HEK293 (cell line): ENCODE results near the gene SFRP4.

Experiments
- CTCF ChIP-seq: fragments of 450-650 bp; formaldehyde crosslinking; IDR thresholded peaks from 2 replicates; pipeline ENCODE4 v1.5.1; 2016; ENCODE audit warnings: missing biosample characterization, missing genetic modification characterization
- INSM2 ChIP-seq: fragments of 450-650 bp; formaldehyde crosslinking; IDR thresholded peaks from 2 replicates; pipeline ENCODE4 v1.5.1; 2016; ENCODE audit warnings: missing biosample characterization, missing genetic modification characterization
- PBX3 ChIP-seq: sonication (generic); formaldehyde crosslinking; IDR thresholded peaks from 2 replicates; pipeline ENCODE4 v1.8.1; 2022; ENCODE audit warnings: mild to moderate bottlenecking, moderate library complexity, missing genetic modification reagents
- REST ChIP-seq: fragments of 450-650 bp; formaldehyde crosslinking; IDR thresholded peaks from 2 replicates; pipeline ENCODE4 v1.5.1; 2016; ENCODE audit warnings: missing biosample characterization, missing genetic modification characterization
- TCF7L2 ChIP-seq: IDR thresholded peaks from 2 replicates; pipeline ENCODE4 v1.6.1; 2011; ENCODE audit warnings: low read depth, mild to moderate bottlenecking, inconsistent platforms, low read length, moderate library complexity, borderline replicate concordance
- ZBTB49 ChIP-seq: fragments of 450-650 bp; formaldehyde crosslinking; IDR thresholded peaks from 2 replicates; pipeline ENCODE4 v1.5.1; 2016; ENCODE audit warnings: missing biosample characterization, missing genetic modification characterization, low read depth
- ZFP3 ChIP-seq: fragments of 450-650 bp; formaldehyde crosslinking; IDR thresholded peaks from 2 replicates; pipeline ENCODE4 v1.5.1; 2016; ENCODE audit warnings: low read depth, missing biosample characterization, missing genetic modification characterization
- ZNF248 ChIP-seq: fragments of 450-650 bp; formaldehyde crosslinking; IDR thresholded peaks from 2 replicates; pipeline ENCODE4 v1.5.1; 2017; ENCODE audit warnings: missing biosample characterization, missing genetic modification characterization

GRCh38 chr7:37961251-37961650, 44.6 kb upstream of the SFRP4 start:
- TF ChIP-seq TCF7L2: no peak
- no peak for TF ChIP-seq PBX3 (CRISPR knock-in tag)
- TF ChIP-seq CTCF (tag by site-specific recombination): no peak
- TF ChIP-seq REST (tag by site-specific recombination): no peak
- no peak for TF ChIP-seq ZFP3 (tag by site-specific recombination)
- no peak for TF ChIP-seq ZNF248 (tag by site-specific recombination)
- no peak for TF ChIP-seq ZBTB49
- TF ChIP-seq INSM2 (tag by site-specific recombination): no peak
